DND-41 (cell line): ENCODE measurements around the gene OGN.

Experiments used
- ATAC-seq: fragments of 200-7000 bp; cut with Tn5 transposase; 3 replicates; pipeline ENCODE4 v1.9.1; 2021; ENCODE audit warnings: low read depth; ENCODE audit not compliant: insufficient read depth
- DNase-seq: peaks from one replicate; pipeline ENCODE4 v3.0.0-alpha.2; 2020
- H2AFZ ChIP-seq: 2 replicates; pipeline ENCODE4 v1.6.0; 2012; ENCODE audit warnings: low read depth, low read length
- H3K27ac ChIP-seq: 2 replicates; pipeline ENCODE4 v1.5.1; 2012; ENCODE audit warnings: low read length, inconsistent platforms
- H3K27me3 ChIP-seq: fragments of 200-600 bp; sonication (generic); 2 replicates; pipeline ENCODE4 v1.6.0; 2012; ENCODE audit warnings: low read length, mild to moderate bottlenecking, inconsistent platforms; ENCODE audit not compliant: insufficient read depth, poor library complexity
- H3K36me3 ChIP-seq: 2 replicates; pipeline ENCODE4 v1.5.1; 2012; ENCODE audit warnings: low read length, inconsistent platforms; ENCODE audit not compliant: insufficient read depth
- H3K4me1 ChIP-seq: 2 replicates; pipeline ENCODE4 v1.5.1; 2012; ENCODE audit warnings: mild to moderate bottlenecking, low read length; ENCODE audit not compliant: insufficient read depth
- H3K4me2 ChIP-seq: 2 replicates; pipeline ENCODE4 v1.6.0; 2012; ENCODE audit warnings: mild to moderate bottlenecking, moderate library complexity, low read length, inconsistent platforms; ENCODE audit not compliant: insufficient read depth
- H3K4me3 ChIP-seq, 2 experiments: fragments of 200-600 bp in 1 of 2; shearing (Covaris generic) in 1 of 2; 2 replicates each; pipeline ENCODE4 v1.5.1; 2012 to 2016; ENCODE audit warnings: inconsistent platforms in 2 of 2, low read length in 2 of 2, mild to moderate bottlenecking in 2 of 2, low read depth in 1 of 2, moderate library complexity in 1 of 2
- H3K79me2 ChIP-seq: 2 replicates; pipeline ENCODE4 v1.6.0; 2012; ENCODE audit warnings: low read length, inconsistent platforms; ENCODE audit not compliant: insufficient read depth
- H3K9ac ChIP-seq: 2 replicates; pipeline ENCODE4 v1.6.0; 2012; ENCODE audit warnings: low read depth, mild to moderate bottlenecking, inconsistent platforms, low read length, moderate library complexity
- H3K9me3 ChIP-seq: 2 replicates; pipeline ENCODE4 v1.5.1; 2012; ENCODE audit warnings: low read length, moderate library complexity, mild to moderate bottlenecking, inconsistent platforms; ENCODE audit not compliant: insufficient read depth, severe bottlenecking
- H4K20me1 ChIP-seq: 2 replicates; pipeline ENCODE4 v1.6.0; 2012; ENCODE audit warnings: low read length; ENCODE audit not compliant: insufficient read depth
- CTCF ChIP-seq: IDR thresholded peaks from 2 replicates; pipeline ENCODE4 v1.5.1; 2012; ENCODE audit warnings: borderline replicate concordance, low read length, moderate library complexity, mild to moderate bottlenecking; ENCODE audit not compliant: poor library complexity, severe bottlenecking; ENCODE audit errors: extremely low read depth
- EZH2 ChIP-seq: IDR thresholded peaks from 3 replicates; pipeline ENCODE4 v1.6.1; 2012; ENCODE audit warnings: borderline replicate concordance, low read depth, mild to moderate bottlenecking, moderate library complexity, low read length, inconsistent platforms; ENCODE audit not compliant: severe bottlenecking

Gene OGN

GRCh38 chr9:92342825-92343488 lies 61.4 kb downstream of the OGN start:
- no peak overlapping the region for H3K4me3 ChIP-seq
- no peak overlapping the region for H3K9ac ChIP-seq
- H4K20me1 ChIP-seq: no peaks in the 10 kb centered on the region
- no peaks in the 10 kb centered on the region for H3K9me3 ChIP-seq
- H3K4me2 ChIP-seq: no peak overlapping the region
- no peaks in the 10 kb centered on the region for H3K79me2 ChIP-seq
- peaks cover 52% of the 10 kb centered on the region for H3K36me3 ChIP-seq
- TF ChIP-seq EZH2 (no peak), CTCF (no peak)
- ATAC-seq: no peak
- H2AFZ ChIP-seq: no peak overlapping the region
- no peaks in the 10 kb centered on the region for H3K27me3 ChIP-seq
- H3K4me1 ChIP-seq: no peaks in the 10 kb centered on the region
- DNase-seq: no peak
- H3K27ac ChIP-seq: no peak overlapping the region

- no peaks in the 10 kb centered on the region for H3K4me1 ChIP-seq
- TF ChIP-seq EZH2: no peak
- TF ChIP-seq CTCF: no peak
- no peaks in the 10 kb centered on the region for H3K9me3 ChIP-seq
- no peak overlapping the region for H2AFZ ChIP-seq
- H3K4me2 ChIP-seq: no peak overlapping the region
- H3K27ac ChIP-seq: no peak overlapping the region
- H3K36me3 ChIP-seq: peaks cover 58% of the 10 kb centered on the region
- no peak for ATAC-seq
- no peaks in the 10 kb centered on the region for H3K27me3 ChIP-seq
- no peak overlapping the region for H3K4me3 ChIP-seq
- H4K20me1 ChIP-seq: no peaks in the 10 kb centered on the region
- H3K79me2 ChIP-seq: no peaks in the 10 kb centered on the region
- no peak for DNase-seq
- no peak overlapping the region for H3K9ac ChIP-seq
These were observed 62.8 kb downstream of the OGN start for GRCh38 chr9:92341578-92341977.

- H3K4me1 ChIP-seq: peaks cover under 1% of the 10 kb centered on the region; the same call in 1 of the 2 replicates
- no peak for TF ChIP-seq EZH2
- TF ChIP-seq CTCF: no peak
- ATAC-seq (no peak), DNase-seq (no peak)
- H2AFZ ChIP-seq: no peak overlapping the region
- H3K4me3 ChIP-seq: no peak overlapping the region
- peaks cover 33% of the 10 kb centered on the region for H3K79me2 ChIP-seq
- H3K9me3 ChIP-seq: no peaks in the 10 kb centered on the region
- H3K4me2 ChIP-seq: no peak overlapping the region
- H3K36me3 ChIP-seq: peaks cover 47% of the 10 kb centered on the region
- H3K9ac ChIP-seq: no peak overlapping the region
- no peaks in the 10 kb centered on the region for H4K20me1 ChIP-seq
- H3K27me3 ChIP-seq: no peaks in the 10 kb centered on the region
- H3K27ac ChIP-seq: no peak overlapping the region
These were observed 71.1 kb downstream of the OGN start for GRCh38 chr9:92333282-92333634.
